ENCODE data around the gene DNAH17.
"Not testable (repeated sequence)": the region's sequence is repeated elsewhere in the genome, so short reads cannot be mapped to it uniquely, and the experiment has no call there.

DNAH17 gene

DNA sequence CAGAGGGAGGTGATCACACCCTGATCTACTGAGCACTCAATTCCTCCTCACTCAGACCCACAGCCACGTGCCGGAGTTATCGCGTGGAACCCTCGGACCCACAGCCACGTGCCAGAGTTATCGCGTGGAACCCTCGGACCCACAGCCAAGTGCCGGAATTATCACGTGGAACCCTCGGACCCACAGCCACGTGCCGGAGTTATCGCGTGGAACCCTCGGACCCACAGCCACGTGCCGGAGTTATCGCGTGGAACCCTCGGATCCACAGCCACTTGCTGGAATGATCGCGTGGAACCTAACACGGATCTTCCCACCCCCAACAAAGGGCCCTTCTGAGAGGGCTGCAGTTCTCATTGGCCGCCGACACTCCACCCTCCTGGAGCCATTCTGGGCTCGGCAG is 101.0 kb downstream of the DNAH17 start:
- no peak for DNase-seq

DNA sequence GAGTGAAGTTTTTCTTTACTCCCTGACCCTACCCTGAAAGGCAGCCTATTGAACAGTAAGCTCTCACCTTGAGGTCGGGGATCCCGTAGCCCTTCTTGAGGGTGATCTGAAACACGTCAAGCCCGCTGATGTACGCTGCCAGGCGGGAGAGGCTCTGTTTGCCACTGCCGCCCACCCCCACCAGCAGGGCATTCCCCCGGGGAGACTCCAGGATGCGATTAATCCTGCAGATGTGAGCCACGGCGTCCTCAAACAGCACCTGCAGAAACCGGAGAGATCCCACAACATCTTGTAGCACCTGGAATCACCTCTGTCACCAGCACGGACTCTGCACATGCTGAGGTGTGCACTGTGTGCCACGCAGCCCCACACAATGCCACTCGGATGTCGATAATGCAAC is 102.0 kb downstream of the DNAH17 start:
- DNase-seq: no peak

DNA sequence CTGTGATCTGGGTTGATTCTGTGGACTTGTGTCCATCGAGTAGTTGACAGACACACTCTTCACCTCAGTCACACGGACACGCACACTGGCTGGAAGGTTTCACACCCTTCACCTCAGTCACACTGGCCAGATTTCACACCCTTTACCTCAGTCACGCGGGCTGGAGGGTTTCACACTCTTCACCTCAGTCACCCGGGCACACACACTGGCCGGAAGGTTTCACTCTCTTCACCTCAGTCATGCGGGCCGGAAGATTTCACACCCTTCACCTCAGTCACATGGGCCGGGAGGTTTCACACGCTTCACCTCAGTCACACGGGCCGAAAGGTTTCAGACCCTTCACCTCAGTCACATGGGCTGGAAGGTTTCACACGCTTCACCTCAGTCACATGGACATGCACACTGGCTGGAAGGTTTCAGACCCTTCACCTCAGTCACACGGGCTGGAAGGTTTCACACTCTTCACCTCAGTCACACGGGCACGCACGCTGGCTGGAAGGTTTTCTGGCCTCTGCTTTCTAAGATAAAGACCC is 102.5 kb downstream of the DNAH17 start:
- no peak for DNase-seq

DNA sequence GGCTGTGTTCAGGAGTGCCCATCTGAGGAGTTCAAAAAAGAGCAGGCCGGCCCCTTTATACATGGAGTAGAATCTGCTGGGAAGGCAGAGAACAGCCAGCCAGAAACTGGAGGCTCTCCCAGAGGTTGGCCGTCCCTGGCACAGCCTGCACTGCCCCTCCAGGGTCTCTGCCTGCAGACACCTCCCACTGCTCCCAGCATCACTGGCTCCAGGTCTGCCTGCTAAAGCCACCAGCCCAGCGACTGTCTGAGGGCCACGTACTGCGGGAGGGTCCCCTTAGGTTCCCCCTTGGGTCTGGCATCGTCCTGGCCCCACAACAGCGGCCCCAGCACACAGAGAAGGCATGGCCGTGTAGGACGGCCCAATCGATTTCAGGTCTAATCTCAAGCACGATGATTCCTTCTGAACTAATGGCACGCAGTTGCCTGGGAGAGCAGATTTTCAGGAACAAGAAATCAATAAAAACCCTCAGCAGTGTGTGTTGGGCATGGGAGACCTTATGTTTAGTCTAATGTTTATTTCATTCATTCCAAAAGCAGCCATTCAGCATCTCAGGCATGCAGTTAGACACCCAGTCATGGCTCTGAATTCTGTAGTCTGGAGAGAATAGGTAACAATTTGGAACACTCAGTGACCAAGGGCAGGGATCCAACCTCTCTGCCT is 103.1 kb downstream of the DNAH17 start:
- DNase-seq: no peak

DNA sequence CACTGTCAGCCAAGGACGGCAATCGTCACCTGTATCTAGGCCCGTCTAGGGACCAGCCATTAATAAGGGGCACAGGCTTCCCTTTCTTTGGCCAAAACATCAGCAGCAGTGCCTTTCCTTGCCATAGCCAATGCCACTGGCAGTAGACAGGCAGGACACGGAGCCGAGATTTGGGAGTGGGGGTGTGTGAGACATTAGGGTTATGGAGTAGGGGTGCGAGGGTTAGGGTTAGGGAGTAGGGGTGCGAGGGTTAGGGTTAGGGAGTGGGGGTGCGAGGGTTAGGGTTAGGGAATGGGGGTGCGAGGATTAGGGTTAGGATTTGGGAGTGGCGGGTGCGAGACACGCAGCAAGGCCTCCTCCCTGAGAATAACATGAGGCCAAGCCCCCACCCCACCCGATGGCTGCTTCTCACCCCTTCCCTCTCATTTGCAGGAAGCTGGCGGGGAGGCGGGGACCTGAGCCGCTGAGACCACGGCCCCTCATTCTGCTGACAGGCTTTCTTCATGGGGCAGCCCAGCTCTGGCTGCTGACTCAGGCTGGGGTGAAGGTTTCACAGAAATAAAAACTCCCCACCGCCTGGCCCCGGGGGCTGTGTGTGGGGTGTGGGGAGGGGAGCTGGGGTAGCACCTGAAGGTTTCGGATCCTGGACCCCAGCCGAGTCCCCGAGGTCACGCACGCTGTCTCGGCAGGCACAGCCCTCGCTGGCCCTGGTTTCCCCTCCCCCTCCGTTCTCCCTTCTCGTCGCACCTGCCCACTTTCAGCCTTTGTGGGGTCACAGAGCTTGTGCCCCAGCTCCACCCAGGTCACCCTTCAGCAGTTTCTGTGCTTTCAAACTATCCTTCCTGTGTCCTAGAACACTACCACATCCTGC is 104.9 kb downstream of the DNAH17 start:
- no peak for DNase-seq

DNA sequence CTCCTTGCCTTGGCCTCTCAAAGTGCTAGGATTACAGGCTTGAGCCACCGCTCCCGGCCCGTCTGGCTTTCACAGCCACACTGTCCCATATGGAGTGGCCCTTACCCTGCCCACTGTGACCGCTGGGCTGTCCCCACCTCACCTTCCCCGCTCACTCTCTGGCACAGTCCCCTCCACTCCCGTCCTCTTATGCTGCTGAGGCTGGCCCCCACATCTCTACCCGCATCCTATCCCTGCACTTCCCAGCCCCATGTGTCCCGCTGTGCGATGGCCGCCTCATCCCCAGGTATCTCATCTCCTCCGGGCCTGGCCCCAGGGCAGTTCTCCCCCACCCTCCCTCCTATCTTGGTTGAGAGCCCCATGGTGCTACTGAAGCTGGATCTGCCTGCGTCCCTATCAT is 105.6 kb downstream of the DNAH17 start:
- DNase-seq: no peak

DNA sequence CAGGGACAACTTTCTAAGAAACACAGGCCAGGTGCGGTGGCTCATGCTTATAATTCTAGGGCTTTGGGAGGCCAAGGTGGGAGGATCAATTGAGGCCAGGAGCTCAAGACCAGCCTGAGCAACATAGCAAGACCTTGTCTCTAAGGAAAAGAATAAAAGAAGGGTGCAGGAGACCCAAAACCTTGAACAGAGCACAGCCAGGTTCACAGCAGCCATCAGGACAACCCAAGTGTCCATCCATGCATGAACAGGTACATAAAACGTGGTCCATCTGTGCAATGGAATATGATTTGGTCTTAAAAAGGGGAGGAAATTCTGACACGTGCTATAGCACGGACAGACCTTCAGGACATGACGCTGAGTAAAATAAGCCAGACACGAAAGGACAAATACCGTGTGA is 107.8 kb downstream of the DNAH17 start:
- DNase-seq: no peak

DNA sequence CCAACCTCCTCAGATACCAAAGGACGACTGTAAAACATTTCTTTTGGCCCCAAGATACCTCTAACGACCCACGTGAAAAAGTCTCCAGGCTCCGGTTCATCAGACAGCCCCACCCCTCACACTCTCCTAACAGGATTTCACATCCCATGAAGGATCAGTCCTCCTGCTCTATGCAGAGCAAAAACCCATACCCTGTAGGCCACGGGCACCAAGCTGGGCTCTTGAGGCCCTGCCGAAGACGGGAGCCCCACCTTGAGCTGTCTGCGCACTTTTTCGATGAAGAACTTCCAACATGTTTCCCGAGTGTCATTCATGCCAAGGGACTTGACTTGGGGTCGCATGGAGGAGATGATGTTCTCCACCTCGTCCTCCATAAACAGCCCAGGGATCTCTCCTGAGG is 108.8 kb downstream of the DNAH17 start:
- DNase-seq: no peak

DNA sequence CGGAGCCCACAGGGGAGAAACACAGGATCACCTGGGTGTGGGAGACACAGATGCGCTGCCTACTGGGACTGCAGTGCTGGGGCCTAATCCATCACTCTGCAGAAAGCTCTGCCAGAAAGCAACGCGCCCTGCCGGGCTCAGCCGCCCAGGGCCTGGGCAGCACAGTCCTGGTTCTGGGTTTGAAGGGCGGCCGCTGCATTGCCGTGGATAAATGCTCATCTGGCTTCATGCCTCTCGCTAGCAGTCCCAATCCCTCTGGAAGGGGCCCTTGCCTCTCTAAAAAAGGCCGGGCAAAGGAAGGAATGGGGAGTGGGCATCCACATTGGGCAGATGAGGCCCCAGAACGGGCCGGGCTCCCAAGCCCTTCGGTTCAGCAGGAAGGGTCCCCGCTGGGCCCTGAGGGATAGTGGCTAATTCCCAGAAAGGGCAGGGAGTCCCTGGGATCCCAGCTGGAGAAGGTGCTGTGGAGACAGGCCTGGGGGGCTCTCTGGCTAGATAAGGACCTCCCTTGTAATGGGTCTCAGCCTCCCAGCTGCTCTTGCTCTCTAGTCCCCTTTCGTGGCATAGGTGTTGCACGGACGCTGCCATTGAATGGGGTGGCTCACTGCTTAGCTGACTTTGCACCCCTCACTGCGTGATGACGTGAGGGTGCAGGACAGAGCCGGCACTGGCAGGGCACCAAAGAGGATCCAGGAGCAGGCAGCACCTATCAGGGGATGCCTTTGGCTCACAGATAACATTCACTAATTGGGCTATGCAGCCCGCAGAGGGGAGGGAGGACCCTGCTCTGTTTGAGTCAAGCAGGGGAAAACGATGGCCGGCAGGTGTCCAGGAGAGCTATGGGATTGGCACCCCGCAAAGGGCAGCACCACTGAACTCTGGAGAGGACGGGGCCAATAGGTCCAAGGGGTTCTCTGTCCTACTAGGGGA is 110.1 kb downstream of the DNAH17 start:
- no peak for DNase-seq

DNA sequence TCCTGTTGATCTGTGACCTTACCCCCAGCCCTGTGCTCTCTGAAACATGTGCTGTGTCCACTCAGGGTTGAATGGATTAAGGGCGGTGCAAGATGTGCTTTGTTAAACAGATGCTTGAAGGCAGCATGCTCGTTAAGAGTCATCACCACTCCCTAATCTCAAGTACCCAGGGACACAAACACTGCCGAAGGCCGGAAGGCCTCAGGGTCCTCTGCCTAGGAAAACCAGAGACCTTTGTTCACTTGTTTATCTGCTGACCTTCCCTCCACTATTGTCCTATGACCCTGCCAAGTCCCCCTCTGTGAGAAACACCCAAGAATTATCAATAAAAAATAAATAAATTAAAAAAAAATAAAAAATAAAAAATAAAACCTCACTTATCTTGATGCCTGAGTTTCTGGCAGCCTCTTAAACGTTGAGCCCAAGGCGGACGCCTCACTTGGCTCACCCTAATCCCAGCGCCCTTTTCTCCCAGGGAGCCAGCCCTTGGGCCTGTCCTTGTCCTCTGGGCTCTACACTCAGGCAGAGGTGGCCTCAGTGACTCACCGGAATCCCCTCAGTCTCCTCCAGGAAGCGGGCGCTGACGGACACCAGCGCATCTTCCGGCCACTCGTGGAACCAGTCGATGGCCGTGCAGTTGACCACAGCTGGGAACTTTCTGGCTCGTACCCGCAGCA is 110.9 kb downstream of the DNAH17 start:
- not testable (repeated sequence) for DNase-seq

DNA sequence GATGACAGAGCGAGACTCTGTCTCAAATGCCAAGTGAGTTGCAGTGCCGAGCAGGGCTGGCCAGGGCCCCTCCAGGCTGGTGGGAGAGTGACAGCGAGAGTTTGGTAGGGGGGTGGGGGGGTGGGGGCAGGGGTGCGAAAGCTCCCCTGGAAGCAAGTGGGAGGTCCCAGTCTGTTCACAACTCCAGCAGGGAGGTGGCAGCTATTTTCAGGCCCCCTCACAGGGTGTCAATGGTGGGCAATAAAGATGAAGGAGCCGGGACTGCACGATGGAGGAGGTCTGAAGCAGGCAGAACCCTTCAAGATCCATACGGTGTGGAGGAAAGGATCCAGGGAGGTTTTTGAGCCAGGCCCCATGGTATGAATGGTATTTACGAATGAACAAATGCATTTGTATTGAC is 115.0 kb downstream of the DNAH17 start:
- DNase-seq: no peak

DNA sequence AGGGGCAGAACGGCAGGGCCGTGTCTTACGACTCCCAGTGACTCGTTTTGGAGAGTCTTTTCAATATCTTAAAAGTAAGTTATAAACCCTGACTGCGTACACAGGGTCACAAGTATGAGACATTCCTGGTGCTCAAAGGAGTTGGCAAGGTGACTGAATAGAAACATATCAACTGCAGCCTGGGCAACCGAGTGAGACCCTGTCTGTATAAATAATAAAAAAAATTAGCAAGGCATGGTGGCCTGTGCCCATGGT is 115.5 kb downstream of the DNAH17 start:
- DNase-seq: no peak

DNA sequence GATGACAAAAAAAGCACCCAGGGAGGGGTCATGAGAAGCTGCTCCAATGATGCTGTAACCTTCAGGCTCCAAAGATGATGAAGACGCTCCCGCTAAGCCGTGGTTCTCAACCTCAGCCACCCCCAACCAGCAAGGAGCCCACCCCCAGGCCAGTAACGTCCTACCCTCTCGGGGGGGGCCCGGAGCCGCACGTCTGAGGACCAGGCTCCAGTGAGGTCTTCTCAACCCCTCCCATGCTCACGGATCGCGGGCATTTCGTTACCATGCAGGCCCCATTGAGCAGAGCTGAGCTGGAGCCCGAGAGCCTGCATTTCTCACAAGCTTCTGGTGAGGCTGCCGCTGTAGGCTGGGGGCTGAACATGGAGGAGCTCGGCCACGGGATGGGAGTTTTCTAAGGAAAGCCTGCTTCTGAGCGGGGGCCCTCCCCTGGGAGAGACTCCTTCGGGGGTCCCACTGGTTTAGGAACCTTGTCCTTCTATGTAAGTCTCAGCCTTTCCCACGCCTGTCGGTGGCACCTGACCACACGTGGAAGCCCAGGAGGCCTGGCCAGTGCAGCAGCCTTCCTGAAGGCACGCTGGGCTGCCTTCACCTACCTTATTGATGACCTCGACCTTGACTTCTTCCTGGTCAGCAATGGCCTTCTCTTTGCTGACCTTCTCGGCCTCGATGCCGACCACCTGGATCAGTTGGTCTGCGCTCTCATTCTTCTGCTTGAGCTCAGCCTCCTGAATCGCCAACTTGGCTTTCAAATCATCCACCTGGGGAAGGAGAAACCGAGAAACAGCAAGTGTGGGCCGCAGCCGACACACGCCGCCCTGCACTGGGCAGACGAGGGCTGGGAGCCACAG is 116.0 kb downstream of the DNAH17 start:
- DNase-seq: no peak

DNA sequence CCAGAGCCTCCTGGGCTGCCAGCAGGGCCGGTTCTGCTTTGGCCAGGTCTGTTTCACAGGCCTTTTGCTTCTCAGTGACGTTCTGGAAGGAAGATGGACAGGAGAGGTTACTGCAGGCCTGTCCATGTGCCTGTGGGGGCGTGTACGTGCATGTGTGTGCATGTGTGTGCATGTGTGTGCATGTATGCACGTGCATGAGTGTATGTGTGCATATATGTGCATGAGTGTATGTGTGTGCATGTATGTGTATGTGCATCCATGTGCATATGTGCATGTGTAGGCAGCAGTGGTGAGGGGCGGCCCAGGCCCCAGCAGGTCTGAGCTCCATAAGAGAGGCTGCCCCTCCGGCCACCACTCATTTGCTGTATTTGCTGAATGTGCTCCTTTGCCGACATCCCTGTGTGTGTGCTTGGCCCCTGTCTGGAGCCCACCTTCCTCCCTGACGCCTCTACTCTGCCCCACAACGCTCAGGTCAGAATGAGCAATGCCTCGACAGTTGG is 117.0 kb downstream of the DNAH17 start:
- DNase-seq: no peak

DNA sequence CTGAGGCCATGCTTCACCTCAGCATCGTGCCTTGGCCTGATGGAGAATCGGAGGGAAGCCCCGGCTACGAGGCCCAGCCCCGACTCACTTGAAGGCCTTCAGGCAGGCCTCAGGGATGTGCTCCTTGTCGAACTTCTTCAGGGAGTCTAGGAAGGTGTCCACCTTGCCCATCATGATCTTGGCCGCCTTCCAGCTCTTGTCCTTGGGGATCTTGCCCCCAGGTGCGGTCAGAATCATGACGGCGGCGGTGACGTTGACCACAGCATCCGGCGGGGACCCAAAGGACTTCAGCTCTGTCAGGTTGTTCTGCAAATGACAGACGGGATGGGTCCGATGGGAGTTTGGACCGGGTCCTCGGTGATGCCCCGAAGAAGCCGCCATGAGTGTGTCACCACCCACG is 117.5 kb downstream of the DNAH17 start:
- DNase-seq: no peak

DNA sequence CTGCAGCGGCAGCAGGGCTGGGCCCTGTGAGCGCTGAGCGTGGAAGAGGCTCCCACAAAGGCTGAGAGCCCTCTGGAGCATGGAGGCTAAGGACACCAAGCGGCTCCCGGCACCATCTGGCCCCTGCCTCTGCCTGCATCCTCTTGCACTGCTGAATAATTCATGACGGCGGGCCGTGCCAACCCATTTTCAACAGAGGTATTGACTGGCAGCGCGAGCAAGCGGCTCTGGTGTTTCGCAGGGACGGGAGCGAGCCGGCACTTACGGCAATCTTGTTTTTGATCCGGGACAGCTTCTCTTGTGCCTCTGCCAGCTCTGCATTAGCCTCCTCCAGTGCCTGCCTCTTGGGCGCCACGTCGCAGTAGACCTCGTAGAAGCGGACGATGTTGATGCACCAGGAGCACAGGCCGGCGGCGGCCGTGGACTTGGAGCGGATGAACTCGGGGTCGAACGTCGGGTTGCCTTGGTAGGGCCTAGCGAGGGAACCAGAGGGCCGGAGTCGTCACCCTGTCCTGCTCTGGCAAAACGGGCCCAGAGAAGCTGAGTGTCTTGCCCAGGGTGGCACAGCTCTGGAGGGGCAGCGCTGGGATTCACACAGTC is 118.4 kb downstream of the DNAH17 start:
- no peak for DNase-seq

DNA sequence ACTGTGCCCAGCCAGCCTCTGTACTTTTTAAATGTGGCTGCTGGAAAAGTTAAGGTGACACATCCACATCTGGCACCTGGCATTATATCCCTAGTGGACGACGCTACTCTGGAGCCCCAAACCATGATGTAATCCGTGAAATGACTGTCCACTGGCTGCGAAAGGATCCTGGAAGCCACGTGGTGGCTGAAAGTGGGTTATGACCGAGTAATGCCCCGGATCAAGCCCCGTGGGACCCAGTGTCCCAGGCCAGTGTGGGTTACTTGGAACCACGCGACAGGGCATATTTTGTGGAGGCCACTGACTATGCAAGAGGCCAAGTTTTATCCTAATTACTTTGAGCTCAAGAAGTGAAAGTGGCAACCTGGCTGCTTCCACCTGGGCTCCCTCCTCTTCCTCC is 119.1 kb downstream of the DNAH17 start:
- DNase-seq: no peak

DNA sequence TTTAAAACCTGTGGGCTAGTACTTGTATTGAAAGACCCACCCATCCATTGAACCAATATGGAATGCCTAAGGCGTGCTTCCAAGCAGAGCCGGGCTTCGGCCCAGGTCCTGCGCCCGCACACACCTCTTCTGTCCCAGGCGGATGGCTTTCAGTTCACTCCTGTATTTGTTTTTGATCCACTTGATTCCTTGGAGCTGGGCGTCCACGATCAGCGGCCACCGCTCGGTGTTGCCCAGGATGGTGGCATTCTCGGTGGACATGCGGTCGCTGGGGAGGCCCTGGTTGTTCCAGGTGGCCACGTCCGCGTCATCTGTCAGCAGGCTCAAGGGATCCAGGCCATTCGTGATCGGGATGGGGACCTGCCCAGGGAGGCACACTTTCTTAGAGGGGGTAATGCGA is 122.8 kb downstream of the DNAH17 start:
- DNase-seq: no peak

DNA sequence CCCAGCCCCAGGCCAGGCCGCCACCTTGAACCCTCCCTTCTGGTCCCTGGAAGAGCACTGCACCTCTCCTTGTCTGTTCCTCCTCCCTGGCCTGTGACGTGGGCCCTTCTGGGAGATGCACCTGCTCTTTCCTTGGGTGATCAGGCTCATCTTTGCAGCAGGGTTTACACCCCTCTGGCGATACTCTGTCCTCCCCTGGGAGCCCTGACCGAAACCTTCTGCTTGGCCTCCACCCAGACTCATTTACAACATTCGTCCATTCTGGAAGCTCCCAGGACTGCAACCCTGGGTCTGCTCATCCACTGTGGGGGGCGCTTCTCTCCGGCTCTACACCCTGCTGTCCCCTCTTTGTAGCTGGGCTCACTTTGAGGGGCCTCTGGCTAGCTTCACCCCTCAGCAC is 125.4 kb downstream of the DNAH17 start:
- no peak for DNase-seq

DNA sequence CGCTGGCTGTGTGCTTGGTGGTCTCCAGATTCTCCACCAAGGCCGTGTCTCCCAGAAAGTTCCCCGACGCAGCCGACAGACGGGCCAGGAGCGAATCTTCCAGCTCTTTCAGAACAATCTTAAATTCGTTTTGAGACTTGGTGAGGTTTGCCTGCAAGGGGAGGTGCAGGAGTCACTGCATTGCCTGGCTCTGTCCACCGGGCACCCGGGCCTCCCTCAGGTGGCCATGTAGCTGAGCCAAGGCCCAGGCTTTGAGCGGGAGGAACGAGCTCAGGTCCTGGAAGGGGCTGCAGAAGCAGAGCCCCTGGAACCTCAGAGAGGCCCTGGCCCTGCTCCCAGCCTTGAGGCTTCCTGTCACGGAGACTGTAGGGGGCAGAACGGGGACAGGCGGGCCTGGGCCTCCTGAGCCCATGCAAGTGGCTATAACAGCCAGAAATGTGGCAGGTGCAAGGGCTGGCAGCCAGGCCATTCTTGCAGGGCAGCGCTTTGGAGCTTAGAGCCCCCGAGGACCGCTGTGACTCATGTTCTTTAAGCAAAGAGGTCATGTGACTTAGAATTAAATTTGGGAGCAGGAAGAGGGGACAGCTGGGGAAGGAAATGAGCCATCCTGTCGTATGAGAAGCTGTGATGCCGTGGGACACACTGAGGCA is 126.4 kb downstream of the DNAH17 start:
- no peak for DNase-seq
